K562 (cell line): ENCODE measurements around the gene MDM1.

Experiments used
- GTF2F1 ChIP-seq: IDR thresholded peaks from 2 replicates; pipeline ENCODE4 v1.6.1; 2011; ENCODE audit warnings: low read depth, low read length, improper control_type of control experiment
- TBL1XR1 ChIP-seq, 2 experiments: IDR thresholded peaks; 2 replicates each; pipeline ENCODE4 v1.6.1; 2012; ENCODE audit warnings: improper control_type of control experiment in 2 of 2, low read length in 2 of 2, mild to moderate bottlenecking in 1 of 2

GRCh38 chr12:68349921-68350606 is 17.9 kb upstream of the MDM1 start:
- no peak for TF ChIP-seq TBL1XR1 (IDR thresholded peaks at IDR 0.05; ENCODE audit: low read length in 2 of 2)
- no peak for TF ChIP-seq GTF2F1
